ENCODE results near the gene TSACC.
"Not testable (repeated sequence)": the region's sequence is repeated elsewhere in the genome, so short reads cannot be mapped to it uniquely, and the experiment has no call there.

TSACC gene

GRCh38 chr1:156338180-156338976 lies at the start of gene TSACC, which contains the start of gene CCT3:
Gene TSACC, plus strand, starts transcription at chr1:156338526. Its CDS starts 1,232 bp downstream, at chr1:156339758.
Gene CCT3, minus strand, starts transcription at chr1:156338292. Its CDS starts 108 bp downstream, at chr1:156338184.
- FAIRE-seq: peak; percentile 100
- DNase-seq (ENCODE audit: extremely low spot score, insufficient read length, low read depth): peak; percentile 94

GRCh38 chr1:156289857-156290256 lies 48.5 kb upstream of the TSACC start:
- FAIRE-seq (no peak), DNase-seq (ENCODE audit: extremely low spot score, insufficient read length, low read depth) (no peak)

GRCh38 chr1:156291226-156292061 lies 46.9 kb upstream of the TSACC start:
- DNase-seq (ENCODE audit: extremely low spot score, insufficient read length, low read depth) (peak; percentile 23), FAIRE-seq (no peak)

- no peak for FAIRE-seq
- DNase-seq (ENCODE audit: extremely low spot score, insufficient read length, low read depth): no peak
Measured at GRCh38 chr1:156293098-156293434, 45.3 kb upstream of the TSACC start.

GRCh38 chr1:156293895-156294294 lies 44.4 kb upstream of the TSACC start:
- DNase-seq (ENCODE audit: extremely low spot score, insufficient read length, low read depth) (no peak), FAIRE-seq (no peak)

- FAIRE-seq (peak; percentile 75), DNase-seq (ENCODE audit: extremely low spot score, insufficient read length, low read depth) (peak; percentile 62)
Measured at GRCh38 chr1:156295391-156295947, 42.9 kb upstream of the TSACC start, which contains the start of gene GLMP. Gene GLMP, minus strand, starts transcription at chr1:156295679. Its CDS starts 34 bp downstream, at chr1:156295645.

- FAIRE-seq: no peak
- no peak for DNase-seq (ENCODE audit: extremely low spot score, insufficient read length, low read depth)
Measured at GRCh38 chr1:156298852-156299357, 39.4 kb upstream of the TSACC start, which contains the start of gene VHLL. Gene VHLL, minus strand, starts transcription at chr1:156299307. Its CDS starts 118 bp downstream, at chr1:156299189.

- DNase-seq (ENCODE audit: extremely low spot score, insufficient read length, low read depth) (no peak), FAIRE-seq (no peak)
Measured at GRCh38 chr1:156303241-156303640, 35.1 kb upstream of the TSACC start.

GRCh38 chr1:156305215-156305614 lies 33.1 kb upstream of the TSACC start:
- FAIRE-seq: no peak
- DNase-seq (ENCODE audit: extremely low spot score, insufficient read length, low read depth): no peak

- no peak for FAIRE-seq
- DNase-seq (ENCODE audit: extremely low spot score, insufficient read length, low read depth): no peak
Measured at GRCh38 chr1:156308078-156308477, 30.2 kb upstream of the TSACC start.

- FAIRE-seq (no peak), DNase-seq (ENCODE audit: extremely low spot score, insufficient read length, low read depth) (no peak)
Measured at GRCh38 chr1:156310962-156311361, 27.4 kb upstream of the TSACC start.

GRCh38 chr1:156316909-156317308 lies 21.4 kb upstream of the TSACC start:
- DNase-seq (ENCODE audit: extremely low spot score, insufficient read length, low read depth): no peak
- FAIRE-seq: no peak

GRCh38 chr1:156319664-156320063 lies 18.7 kb upstream of the TSACC start:
- no peak for DNase-seq (ENCODE audit: extremely low spot score, insufficient read length, low read depth)
- FAIRE-seq: no peak

GRCh38 chr1:156320560-156320959 lies 17.8 kb upstream of the TSACC start:
- DNase-seq (ENCODE audit: extremely low spot score, insufficient read length, low read depth) (no peak), FAIRE-seq (no peak)

GRCh38 chr1:156323179-156323578 lies 15.1 kb upstream of the TSACC start:
- not testable (repeated sequence) for DNase-seq (ENCODE audit: extremely low spot score, insufficient read length, low read depth); FAIRE-seq

GRCh38 chr1:156336242-156336641 lies 2.1 kb upstream of the TSACC start:
- FAIRE-seq (no peak), DNase-seq (ENCODE audit: extremely low spot score, insufficient read length, low read depth) (no peak)

- DNase-seq (ENCODE audit: extremely low spot score, insufficient read length, low read depth): no peak
Measured at GRCh38 chr1:156337052-156337887, 1.1 kb upstream of the TSACC start.

GRCh38 chr1:156337888-156338179 lies 492 bp upstream of the TSACC start:
- DNase-seq (ENCODE audit: extremely low spot score, insufficient read length, low read depth) (no peak), FAIRE-seq (no peak)

More at GRCh38 chr1:156337052-156337887, 1.1 kb upstream of the TSACC start:
- no peak for FAIRE-seq

- no peak for DNase-seq (ENCODE audit: extremely low spot score, insufficient read length, low read depth)
Measured at GRCh38 chr1:156342166-156342955, 4.0 kb downstream of the TSACC start.

More at GRCh38 chr1:156342166-156342955, 4.0 kb downstream of the TSACC start:
- FAIRE-seq: no peak
